ENCODE measurements around the gene ZDHHC16.

The ZDHHC16 gene

GRCh38 chr10:97499561-97500296 is 53.8 kb downstream of the ZDHHC16 start:
- H3K9ac ChIP-seq (ENCODE audit: low read depth, low read length), result peak overlapping the region; percentile 98
- H3K9me3 ChIP-seq (ENCODE audit: control insufficient read depth, insufficient read depth, low read length), result no peaks in the 10 kb centered on the region
- no peaks in the 10 kb centered on the region for H3K36me3 ChIP-seq (ENCODE audit: insufficient read depth, low read length)
- H3K4me1 ChIP-seq (ENCODE audit: insufficient read depth, low read length), result peaks cover 12% of the 10 kb centered on the region; the same call in 1 of the 2 replicates

- Histone ChIP-seq H3K4me1 (ENCODE audit: insufficient read depth, low read length) (0 out of 2 replicates have a peak, but pooled peaks cover 7% of the 10 kb centered on the region), H3K9me3 (ENCODE audit: control insufficient read depth, insufficient read depth, low read length) (no peaks in the 10 kb centered on the region), H3K9ac (ENCODE audit: low read depth, low read length) (peak overlapping the region; percentile 98; the same call in 1 of the 2 replicates), H3K36me3 (ENCODE audit: insufficient read depth, low read length) (no peaks in the 10 kb centered on the region)
These were observed 54.3 kb downstream of the ZDHHC16 start for GRCh38 chr10:97500297-97500575.

GRCh38 chr10:97502916-97503315 is 56.9 kb downstream of the ZDHHC16 start:
- Histone ChIP-seq H3K4me1 (ENCODE audit: insufficient read depth, low read length) (peaks cover 3% of the 10 kb centered on the region), H3K9me3 (ENCODE audit: control insufficient read depth, insufficient read depth, low read length) (no peaks in the 10 kb centered on the region), H3K9ac (ENCODE audit: low read depth, low read length) (no peak overlapping the region), H3K36me3 (ENCODE audit: insufficient read depth, low read length) (no peaks in the 10 kb centered on the region)

GRCh38 chr10:97503406-97503805 is 57.4 kb downstream of the ZDHHC16 start:
- Histone ChIP-seq H3K9ac (ENCODE audit: low read depth, low read length) (no peak overlapping the region), H3K4me1 (ENCODE audit: insufficient read depth, low read length) (peaks cover 8% of the 10 kb centered on the region), H3K36me3 (ENCODE audit: insufficient read depth, low read length) (no peaks in the 10 kb centered on the region), H3K9me3 (ENCODE audit: control insufficient read depth, insufficient read depth, low read length) (no peaks in the 10 kb centered on the region)

GRCh38 chr10:97505152-97505551 is 59.2 kb downstream of the ZDHHC16 start:
- no peaks in the 10 kb centered on the region for H3K9me3 ChIP-seq (ENCODE audit: control insufficient read depth, insufficient read depth, low read length)
- no peaks in the 10 kb centered on the region for H3K36me3 ChIP-seq (ENCODE audit: insufficient read depth, low read length)
- no peak overlapping the region for H3K9ac ChIP-seq (ENCODE audit: low read depth, low read length)
- peaks cover 15% of the 10 kb centered on the region for H3K4me1 ChIP-seq (ENCODE audit: insufficient read depth, low read length)

GRCh38 chr10:97506199-97506991 is 60.4 kb downstream of the ZDHHC16 start:
- H3K4me1 ChIP-seq (ENCODE audit: insufficient read depth, low read length), result peaks cover 15% of the 10 kb centered on the region
- no peak overlapping the region for H3K9ac ChIP-seq (ENCODE audit: low read depth, low read length)
- no peaks in the 10 kb centered on the region for H3K36me3 ChIP-seq (ENCODE audit: insufficient read depth, low read length)

More at GRCh38 chr10:97506199-97506991, 60.4 kb downstream of the ZDHHC16 start:
- no peaks in the 10 kb centered on the region for H3K9me3 ChIP-seq (ENCODE audit: control insufficient read depth, insufficient read depth, low read length)

Measured in ES-I3 (cell line).